ENCODE data around the gene EXOSC9. TPM values are rescaled to one million over a fixed set of nuclear protein-coding genes. Genes with fewer than 3 reads are reported as not detected.

Gene EXOSC9
- total RNA-seq, 1 donor from 2014 or later = 10.6 TPM

GRCh38 chr4:121799208-121799823 is 1.8 kb upstream of the EXOSC9 start:
- TF ChIP-seq POLR2AphosphoS5 (IDR thresholded peaks at IDR 0.05; ENCODE audit: insufficient read depth in 1 of 2, low read depth in 1 of 2) (no peak), CTCF (IDR thresholded peaks at IDR 0.05) (no peak)
- no peak overlapping the region for H3K4me3 ChIP-seq
- peaks cover 0 to 7% of the 10 kb centered on the region in 2 donors for H3K36me3 ChIP-seq
- H3K27me3 ChIP-seq = no peaks in the 10 kb centered on the region
- no peaks in the 10 kb centered on the region for H3K9me3 ChIP-seq
- DNase-seq (ENCODE audit: extremely low spot score in 2 of 2) = no peak
- intact Hi-C loops (cut with DNase I) = no loop called here
- H3K4me1 ChIP-seq = peaks cover 12% of the 10 kb centered on the region
- no peak overlapping the region for H3K27ac ChIP-seq

- no peaks in the 10 kb centered on the region for H3K9me3 ChIP-seq
- intact Hi-C loops (cut with DNase I) = loop anchor here (10.0 kb wide), 1 partner anchor 85 kb away; no protein-coding TSS in a partner anchor
Measured at GRCh38 chr4:121799867-121800501, 1.1 kb upstream of the EXOSC9 start.

GRCh38 chr4:121800638-121800960 is 524 bp upstream of the EXOSC9 start:
- no peak for TF ChIP-seq POLR2A (IDR thresholded peaks at IDR 0.05)
- no peak for TF ChIP-seq POLR2AphosphoS5 (IDR thresholded peaks at IDR 0.05; ENCODE audit: insufficient read depth in 1 of 2, low read depth in 1 of 2)
- TF ChIP-seq CTCF (IDR thresholded peaks at IDR 0.05) = no peak

More at GRCh38 chr4:121799867-121800501, 1.1 kb upstream of the EXOSC9 start:
- no peak for TF ChIP-seq POLR2AphosphoS5 (IDR thresholded peaks at IDR 0.05; ENCODE audit: insufficient read depth in 1 of 2, low read depth in 1 of 2)
- TF ChIP-seq CTCF (IDR thresholded peaks at IDR 0.05) = no peak
- no peak for TF ChIP-seq POLR2A (IDR thresholded peaks at IDR 0.05)
- Histone ChIP-seq H3K27me3 (no peaks in the 10 kb centered on the region), H3K4me1 (peaks cover 12% of the 10 kb centered on the region), H3K4me3 (no peak overlapping the region), H3K27ac (no peak overlapping the region), H3K36me3 (peaks cover 0 to 14% of the 10 kb centered on the region in 2 donors)
- DNase-seq (ENCODE audit: extremely low spot score in 2 of 2) = no peak

GRCh38 chr4:121801715-121802075 is 572 bp downstream of the EXOSC9 start:
- Histone ChIP-seq H3K4me3 (peak overlapping the region; percentile 58 to 93), H3K27me3 (no peaks in the 10 kb centered on the region), H3K27ac (peak overlapping the region; percentile 87), H3K9me3 (no peaks in the 10 kb centered on the region), H3K36me3 (peaks cover 0 to 26% of the 10 kb centered on the region in 2 donors), H3K4me1 (peaks cover 12% of the 10 kb centered on the region)
- intact Hi-C loops (cut with DNase I) = loop anchor here (10.0 kb wide), 1 partner anchor 87 kb away; no protein-coding TSS in a partner anchor
- no peak for DNase-seq (ENCODE audit: extremely low spot score in 2 of 2)
- no peak for TF ChIP-seq POLR2AphosphoS5 (IDR thresholded peaks at IDR 0.05; ENCODE audit: insufficient read depth in 1 of 2, low read depth in 1 of 2)

More at GRCh38 chr4:121800638-121800960, 524 bp upstream of the EXOSC9 start:
- intact Hi-C loops (cut with DNase I) = loop anchor here (10.0 kb wide), 1 partner anchor 86 kb away; no protein-coding TSS in a partner anchor
- Histone ChIP-seq H3K4me1 (peaks cover 12% of the 10 kb centered on the region), H3K27ac (peak overlapping the region; percentile 87), H3K9me3 (no peaks in the 10 kb centered on the region), H3K36me3 (peaks cover 0 to 16% of the 10 kb centered on the region in 2 donors), H3K4me3 (peak overlapping the region; percentile 58 to 93), H3K27me3 (no peaks in the 10 kb centered on the region)
- DNase-seq (ENCODE audit: extremely low spot score in 2 of 2) = no peak

GRCh38 chr4:121806411-121806810 is 5.3 kb downstream of the EXOSC9 start:
- H3K4me1 ChIP-seq = peaks cover 12% of the 10 kb centered on the region
- H3K36me3 ChIP-seq = peaks cover 0 to 63% of the 10 kb centered on the region in 2 donors
- no peak overlapping the region for H3K27ac ChIP-seq
- H3K4me3 ChIP-seq = no peak overlapping the region
- H3K9me3 ChIP-seq = no peaks in the 10 kb centered on the region
- no peak for TF ChIP-seq POLR2AphosphoS5 (IDR thresholded peaks at IDR 0.05; ENCODE audit: insufficient read depth in 1 of 2, low read depth in 1 of 2)
- no peak for TF ChIP-seq POLR2A (IDR thresholded peaks at IDR 0.05)
- TF ChIP-seq CTCF (IDR thresholded peaks at IDR 0.05) = no peak
- H3K27me3 ChIP-seq = no peaks in the 10 kb centered on the region
- intact Hi-C loops (cut with DNase I) = loop anchor here (10.0 kb wide), 1 partner anchor 92 kb away; no protein-coding TSS in a partner anchor
- no peak for DNase-seq (ENCODE audit: extremely low spot score in 2 of 2)
